Measurements from ENCODE around the gene GLO1. TPM values are rescaled to one million over a fixed set of nuclear protein-coding genes. Genes with fewer than 3 reads are reported as not detected.

Gene GLO1
- total and polyA plus RNA-seq, 2 experiments from 2014 or later: 273 TPM

DNA sequence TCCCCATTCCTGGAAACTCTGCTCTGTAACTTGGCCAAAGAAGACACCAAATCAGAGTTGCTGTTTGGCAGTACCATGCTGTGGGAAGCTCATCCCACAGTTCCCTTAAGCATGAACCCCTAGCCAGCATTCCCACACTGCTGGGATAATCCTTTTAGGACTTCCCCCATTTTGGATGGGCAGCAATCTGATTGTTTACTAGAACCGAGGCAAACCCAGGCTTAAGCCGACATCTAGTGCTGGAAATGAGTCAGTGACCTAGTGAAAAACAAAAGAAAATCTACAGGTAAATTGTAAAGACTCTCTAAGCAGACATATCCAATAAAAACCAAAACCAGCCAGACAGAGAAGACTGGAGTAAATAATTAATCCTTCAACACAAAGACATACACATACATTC lies 17.4 kb upstream of the GLO1 start:
- Mint-ChIP-seq H3K4me3 (no peak overlapping the region), H3K27ac (no peak overlapping the region), H3K9me3 (peaks cover 5% of the 10 kb centered on the region; the same call in 1 of the 3 replicates), H3K36me3 (ENCODE audit: low read depth) (peaks cover 7% of the 10 kb centered on the region; the same call in 2 of the 3 replicates), H3K27me3 (ENCODE audit: insufficient read depth, low read depth, poor library complexity) (peaks cover 12% of the 10 kb centered on the region), H3K4me1 (peaks cover under 1% of the 10 kb centered on the region; the same call in 2 of the 3 replicates)
- H3K27me3 ChIP-seq (ENCODE audit: insufficient read depth): peaks cover 16% of the 10 kb centered on the region
- H3K27ac ChIP-seq (ENCODE audit: low read depth): no peak overlapping the region
- no peaks in the 10 kb centered on the region for H3K36me3 ChIP-seq (ENCODE audit: insufficient read depth)
- no peaks in the 10 kb centered on the region for H3K79me2 ChIP-seq (replicated peaks; ENCODE audit: insufficient read depth)
- peak; percentile 74 for DNase-seq (ENCODE audit: low spot score)
- TF ChIP-seq, protein P1, sequence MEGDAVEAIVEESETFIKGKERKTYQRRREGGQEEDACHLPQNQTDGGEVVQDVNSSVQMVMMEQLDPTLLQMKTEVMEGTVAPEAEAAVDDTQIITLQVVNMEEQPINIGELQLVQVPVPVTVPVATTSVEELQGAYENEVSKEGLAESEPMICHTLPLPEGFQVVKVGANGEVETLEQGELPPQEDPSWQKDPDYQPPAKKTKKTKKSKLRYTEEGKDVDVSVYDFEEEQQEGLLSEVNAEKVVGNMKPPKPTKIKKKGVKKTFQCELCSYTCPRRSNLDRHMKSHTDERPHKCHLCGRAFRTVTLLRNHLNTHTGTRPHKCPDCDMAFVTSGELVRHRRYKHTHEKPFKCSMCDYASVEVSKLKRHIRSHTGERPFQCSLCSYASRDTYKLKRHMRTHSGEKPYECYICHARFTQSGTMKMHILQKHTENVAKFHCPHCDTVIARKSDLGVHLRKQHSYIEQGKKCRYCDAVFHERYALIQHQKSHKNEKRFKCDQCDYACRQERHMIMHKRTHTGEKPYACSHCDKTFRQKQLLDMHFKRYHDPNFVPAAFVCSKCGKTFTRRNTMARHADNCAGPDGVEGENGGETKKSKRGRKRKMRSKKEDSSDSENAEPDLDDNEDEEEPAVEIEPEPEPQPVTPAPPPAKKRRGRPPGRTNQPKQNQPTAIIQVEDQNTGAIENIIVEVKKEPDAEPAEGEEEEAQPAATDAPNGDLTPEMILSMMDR (conservative IDR thresholded peaks at IDR 0.05; ENCODE audit: low read depth in 2 of 2): peak; percentile 62 to 73
- TF ChIP-seq ZNF114 (CRISPR knock-in tag; IDR thresholded peaks at IDR 0.05): no peak
- no peaks in the 10 kb centered on the region for H4K20me1 ChIP-seq (replicated peaks; ENCODE audit: insufficient read depth)
- H3F3A ChIP-seq (replicated peaks; ENCODE audit: low read depth): no peaks in the 10 kb centered on the region
- no peaks in the 10 kb centered on the region; the same call in 1 of the 2 replicates for H3K4me1 ChIP-seq (ENCODE audit: insufficient read depth)
- peak overlapping the region; percentile 84; the same call in 1 of the 2 replicates for H2AFZ ChIP-seq
- H3K4me2 ChIP-seq: no peak overlapping the region
- no peaks in the 10 kb centered on the region for H3K9me2 ChIP-seq (ENCODE audit: insufficient read depth)
- H3K4me3 ChIP-seq: no peak overlapping the region
- peak; percentile 89 for ATAC-seq

DNA sequence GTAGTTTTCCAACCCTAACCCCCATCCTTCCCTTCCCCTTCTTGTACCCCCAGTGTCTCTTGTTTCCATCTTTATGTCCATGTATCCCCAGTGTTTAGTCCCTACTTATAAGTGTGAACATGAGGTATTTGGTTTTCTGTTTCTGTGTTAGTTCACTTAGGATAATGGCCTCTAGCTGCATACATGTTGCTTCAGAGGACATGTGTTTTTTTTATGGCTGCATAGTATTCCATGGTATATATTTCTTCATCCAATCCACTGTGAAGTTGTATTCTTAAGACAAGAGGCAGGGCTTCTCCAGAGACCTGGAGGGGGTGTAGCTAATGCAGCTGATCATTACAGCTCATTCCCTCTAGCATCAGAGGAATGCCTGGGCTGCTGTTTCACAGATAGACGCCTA lies 16.4 kb upstream of the GLO1 start:
- Mint-ChIP-seq H3K36me3 (ENCODE audit: low read depth) (peaks cover 7% of the 10 kb centered on the region; the same call in 2 of the 3 replicates), H3K27me3 (ENCODE audit: insufficient read depth, low read depth, poor library complexity) (peaks cover 19% of the 10 kb centered on the region), H3K4me1 (peaks cover 2% of the 10 kb centered on the region; the same call in 2 of the 3 replicates), H3K4me3 (no peak overlapping the region), H3K27ac (no peak overlapping the region), H3K9me3 (peaks cover 5% of the 10 kb centered on the region; the same call in 1 of the 3 replicates)
- Histone ChIP-seq H2AFZ (no peak overlapping the region), H3K4me3 (no peak overlapping the region), H3K27me3 (ENCODE audit: insufficient read depth) (peaks cover 25% of the 10 kb centered on the region), H3K27ac (ENCODE audit: low read depth) (no peak overlapping the region), H3K4me1 (ENCODE audit: insufficient read depth) (peaks cover 5% of the 10 kb centered on the region), H4K20me1 (replicated peaks; ENCODE audit: insufficient read depth) (no peaks in the 10 kb centered on the region), H3K36me3 (ENCODE audit: insufficient read depth) (no peaks in the 10 kb centered on the region), H3K4me2 (no peak overlapping the region), H3K9me2 (ENCODE audit: insufficient read depth) (no peaks in the 10 kb centered on the region), H3K79me2 (replicated peaks; ENCODE audit: insufficient read depth) (no peaks in the 10 kb centered on the region), H3F3A (replicated peaks; ENCODE audit: low read depth) (no peaks in the 10 kb centered on the region)
- DNase-seq (ENCODE audit: low spot score): no peak
- no peak for ATAC-seq
- TF ChIP-seq JUNB (IDR thresholded peaks at IDR 0.05; ENCODE audit: unreplicated experiment) (no peak), ZNF114 (CRISPR knock-in tag; IDR thresholded peaks at IDR 0.05) (no peak), ZNF331 (CRISPR knock-in tag; IDR thresholded peaks at IDR 0.05; ENCODE audit: low read depth) (no peak), EZH2 (IDR thresholded peaks at IDR 0.05; ENCODE audit: low read depth, unreplicated experiment) (no peak), EZH2phosphoT487 (IDR thresholded peaks at IDR 0.05; ENCODE audit: unreplicated experiment) (no peak)
- TF ChIP-seq, protein P2, sequence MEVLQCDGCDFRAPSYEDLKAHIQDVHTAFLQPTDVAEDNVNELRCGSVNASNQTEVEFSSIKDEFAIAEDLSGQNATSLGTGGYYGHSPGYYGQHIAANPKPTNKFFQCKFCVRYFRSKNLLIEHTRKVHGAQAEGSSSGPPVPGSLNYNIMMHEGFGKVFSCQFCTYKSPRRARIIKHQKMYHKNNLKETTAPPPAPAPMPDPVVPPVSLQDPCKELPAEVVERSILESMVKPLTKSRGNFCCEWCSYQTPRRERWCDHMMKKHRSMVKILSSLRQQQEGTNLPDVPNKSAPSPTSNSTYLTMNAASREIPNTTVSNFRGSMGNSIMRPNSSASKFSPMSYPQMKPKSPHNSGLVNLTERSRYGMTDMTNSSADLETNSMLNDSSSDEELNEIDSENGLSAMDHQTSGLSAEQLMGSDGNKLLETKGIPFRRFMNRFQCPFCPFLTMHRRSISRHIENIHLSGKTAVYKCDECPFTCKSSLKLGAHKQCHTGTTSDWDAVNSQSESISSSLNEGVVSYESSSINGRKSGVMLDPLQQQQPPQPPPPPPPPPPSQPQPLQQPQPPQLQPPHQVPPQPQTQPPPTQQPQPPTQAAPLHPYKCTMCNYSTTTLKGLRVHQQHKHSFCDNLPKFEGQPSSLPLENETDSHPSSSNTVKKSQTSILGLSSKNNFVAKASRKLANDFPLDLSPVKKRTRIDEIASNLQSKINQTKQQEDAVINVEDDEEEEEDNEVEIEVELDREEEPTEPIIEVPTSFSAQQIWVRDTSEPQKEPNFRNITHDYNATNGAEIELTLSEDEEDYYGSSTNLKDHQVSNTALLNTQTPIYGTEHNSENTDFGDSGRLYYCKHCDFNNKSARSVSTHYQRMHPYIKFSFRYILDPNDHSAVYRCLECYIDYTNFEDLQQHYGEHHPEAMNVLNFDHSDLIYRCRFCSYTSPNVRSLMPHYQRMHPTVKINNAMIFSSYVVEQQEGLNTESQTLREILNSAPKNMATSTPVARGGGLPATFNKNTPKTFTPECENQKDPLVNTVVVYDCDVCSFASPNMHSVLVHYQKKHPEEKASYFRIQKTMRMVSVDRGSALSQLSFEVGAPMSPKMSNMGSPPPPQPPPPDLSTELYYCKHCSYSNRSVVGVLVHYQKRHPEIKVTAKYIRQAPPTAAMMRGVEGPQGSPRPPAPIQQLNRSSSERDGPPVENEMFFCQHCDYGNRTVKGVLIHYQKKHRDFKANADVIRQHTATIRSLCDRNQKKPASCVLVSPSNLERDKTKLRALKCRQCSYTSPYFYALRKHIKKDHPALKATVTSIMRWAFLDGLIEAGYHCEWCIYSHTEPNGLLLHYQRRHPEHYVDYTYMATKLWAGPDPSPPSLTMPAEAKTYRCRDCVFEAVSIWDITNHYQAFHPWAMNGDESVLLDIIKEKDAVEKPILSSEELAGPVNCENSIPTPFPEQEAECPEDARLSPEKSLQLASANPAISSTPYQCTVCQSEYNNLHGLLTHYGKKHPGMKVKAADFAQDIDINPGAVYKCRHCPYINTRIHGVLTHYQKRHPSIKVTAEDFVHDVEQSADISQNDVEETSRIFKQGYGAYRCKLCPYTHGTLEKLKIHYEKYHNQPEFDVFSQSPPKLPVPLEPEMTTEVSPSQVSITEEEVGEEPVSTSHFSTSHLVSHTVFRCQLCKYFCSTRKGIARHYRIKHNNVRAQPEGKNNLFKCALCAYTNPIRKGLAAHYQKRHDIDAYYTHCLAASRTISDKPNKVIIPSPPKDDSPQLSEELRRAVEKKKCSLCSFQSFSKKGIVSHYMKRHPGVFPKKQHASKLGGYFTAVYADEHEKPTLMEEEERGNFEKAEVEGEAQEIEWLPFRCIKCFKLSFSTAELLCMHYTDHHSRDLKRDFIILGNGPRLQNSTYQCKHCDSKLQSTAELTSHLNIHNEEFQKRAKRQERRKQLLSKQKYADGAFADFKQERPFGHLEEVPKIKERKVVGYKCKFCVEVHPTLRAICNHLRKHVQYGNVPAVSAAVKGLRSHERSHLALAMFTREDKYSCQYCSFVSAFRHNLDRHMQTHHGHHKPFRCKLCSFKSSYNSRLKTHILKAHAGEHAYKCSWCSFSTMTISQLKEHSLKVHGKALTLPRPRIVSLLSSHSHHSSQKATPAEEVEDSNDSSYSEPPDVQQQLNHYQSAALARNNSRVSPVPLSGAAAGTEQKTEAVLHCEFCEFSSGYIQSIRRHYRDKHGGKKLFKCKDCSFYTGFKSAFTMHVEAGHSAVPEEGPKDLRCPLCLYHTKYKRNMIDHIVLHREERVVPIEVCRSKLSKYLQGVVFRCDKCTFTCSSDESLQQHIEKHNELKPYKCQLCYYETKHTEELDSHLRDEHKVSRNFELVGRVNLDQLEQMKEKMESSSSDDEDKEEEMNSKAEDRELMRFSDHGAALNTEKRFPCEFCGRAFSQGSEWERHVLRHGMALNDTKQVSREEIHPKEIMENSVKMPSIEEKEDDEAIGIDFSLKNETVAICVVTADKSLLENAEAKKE (CRISPR knock-in tag; IDR thresholded peaks at IDR 0.05): no peak
- TF ChIP-seq, protein P3, sequence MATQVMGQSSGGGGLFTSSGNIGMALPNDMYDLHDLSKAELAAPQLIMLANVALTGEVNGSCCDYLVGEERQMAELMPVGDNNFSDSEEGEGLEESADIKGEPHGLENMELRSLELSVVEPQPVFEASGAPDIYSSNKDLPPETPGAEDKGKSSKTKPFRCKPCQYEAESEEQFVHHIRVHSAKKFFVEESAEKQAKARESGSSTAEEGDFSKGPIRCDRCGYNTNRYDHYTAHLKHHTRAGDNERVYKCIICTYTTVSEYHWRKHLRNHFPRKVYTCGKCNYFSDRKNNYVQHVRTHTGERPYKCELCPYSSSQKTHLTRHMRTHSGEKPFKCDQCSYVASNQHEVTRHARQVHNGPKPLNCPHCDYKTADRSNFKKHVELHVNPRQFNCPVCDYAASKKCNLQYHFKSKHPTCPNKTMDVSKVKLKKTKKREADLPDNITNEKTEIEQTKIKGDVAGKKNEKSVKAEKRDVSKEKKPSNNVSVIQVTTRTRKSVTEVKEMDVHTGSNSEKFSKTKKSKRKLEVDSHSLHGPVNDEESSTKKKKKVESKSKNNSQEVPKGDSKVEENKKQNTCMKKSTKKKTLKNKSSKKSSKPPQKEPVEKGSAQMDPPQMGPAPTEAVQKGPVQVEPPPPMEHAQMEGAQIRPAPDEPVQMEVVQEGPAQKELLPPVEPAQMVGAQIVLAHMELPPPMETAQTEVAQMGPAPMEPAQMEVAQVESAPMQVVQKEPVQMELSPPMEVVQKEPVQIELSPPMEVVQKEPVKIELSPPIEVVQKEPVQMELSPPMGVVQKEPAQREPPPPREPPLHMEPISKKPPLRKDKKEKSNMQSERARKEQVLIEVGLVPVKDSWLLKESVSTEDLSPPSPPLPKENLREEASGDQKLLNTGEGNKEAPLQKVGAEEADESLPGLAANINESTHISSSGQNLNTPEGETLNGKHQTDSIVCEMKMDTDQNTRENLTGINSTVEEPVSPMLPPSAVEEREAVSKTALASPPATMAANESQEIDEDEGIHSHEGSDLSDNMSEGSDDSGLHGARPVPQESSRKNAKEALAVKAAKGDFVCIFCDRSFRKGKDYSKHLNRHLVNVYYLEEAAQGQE (IDR thresholded peaks at IDR 0.05; ENCODE audit: unreplicated experiment): no peak
- TF ChIP-seq, protein P4, sequence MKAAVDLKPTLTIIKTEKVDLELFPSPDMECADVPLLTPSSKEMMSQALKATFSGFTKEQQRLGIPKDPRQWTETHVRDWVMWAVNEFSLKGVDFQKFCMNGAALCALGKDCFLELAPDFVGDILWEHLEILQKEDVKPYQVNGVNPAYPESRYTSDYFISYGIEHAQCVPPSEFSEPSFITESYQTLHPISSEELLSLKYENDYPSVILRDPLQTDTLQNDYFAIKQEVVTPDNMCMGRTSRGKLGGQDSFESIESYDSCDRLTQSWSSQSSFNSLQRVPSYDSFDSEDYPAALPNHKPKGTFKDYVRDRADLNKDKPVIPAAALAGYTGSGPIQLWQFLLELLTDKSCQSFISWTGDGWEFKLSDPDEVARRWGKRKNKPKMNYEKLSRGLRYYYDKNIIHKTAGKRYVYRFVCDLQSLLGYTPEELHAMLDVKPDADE (IDR thresholded peaks at IDR 0.05): no peak

All from GM23338 (cell line).